ENCODE results near the gene KCNQ1. TPM values are rescaled to one million over a fixed set of nuclear protein-coding genes. Genes with fewer than 3 reads are reported as not detected.

The KCNQ1 gene
- total and polyA plus RNA-seq, 2 of the 13 experiments (the other 11 are each of a cell fraction or from before 2014, with no cell fraction given): 0.02 to 0.08 TPM

GRCh38 chr11:2730272-2731129 lies 285.7 kb downstream of the KCNQ1 start (continued):
- TF ChIP-seq ZNF740 (CRISPR knock-in tag; IDR thresholded peaks at IDR 0.05) (peak; percentile 55), AGO2 (optimal IDR thresholded peaks at IDR 0.05; ENCODE audit: low read depth, low read length) (no peak), CREM (IDR thresholded peaks at IDR 0.05) (peak; percentile 56), CREM (CRISPR knock-in tag; IDR thresholded peaks at IDR 0.05) (no peak), ZNF75D (CRISPR knock-in tag; IDR thresholded peaks at IDR 0.05; ENCODE audit: borderline replicate concordance) (no peak), ZNF44 (CRISPR knock-in tag; IDR thresholded peaks at IDR 0.05) (0 out of 2 replicates have a peak, but pooled peaks have one; percentile 66), ZBTB44 (CRISPR knock-in tag; IDR thresholded peaks at IDR 0.05) (no peak), TBX3 (IDR thresholded peaks at IDR 0.05; ENCODE audit: borderline replicate concordance) (peak; percentile 23; the same call in 1 of the 2 replicates), SIX1 (CRISPR knock-in tag; IDR thresholded peaks at IDR 0.05; ENCODE audit: borderline replicate concordance) (peak; percentile 12; the same call in 1 of the 2 replicates), ZNF292 (CRISPR knock-in tag; IDR thresholded peaks at IDR 0.05; ENCODE audit: borderline replicate concordance, low read depth) (peak; percentile 76; the same call in 1 of the 2 replicates), HMGXB4 (CRISPR knock-in tag; IDR thresholded peaks at IDR 0.05; ENCODE audit: borderline replicate concordance in 1 of 2, low read depth in 1 of 2) (peak; percentile 44 to 57; a peak in 2 of 4 replicates), PCBP1 (IDR thresholded peaks at IDR 0.05; ENCODE audit: borderline replicate concordance, low read depth, low read length) (no peak), CEBPG (CRISPR knock-in tag; IDR thresholded peaks at IDR 0.05) (no peak; the same call in 1 of the 2 replicates), ZNF276 (CRISPR knock-in tag; IDR thresholded peaks at IDR 0.05; ENCODE audit: low read depth) (0 out of 2 replicates have a peak, but pooled peaks have one; percentile 1), ZNF691 (CRISPR knock-in tag; IDR thresholded peaks at IDR 0.05; ENCODE audit: borderline replicate concordance, low read depth) (no peak), ZNF317 (CRISPR knock-in tag; IDR thresholded peaks at IDR 0.05) (peak; percentile 51), ZNF879 (CRISPR knock-in tag; IDR thresholded peaks at IDR 0.05) (no peak), ZNF570 (CRISPR knock-in tag; IDR thresholded peaks at IDR 0.05; ENCODE audit: borderline replicate concordance) (no peak), KLF9 (CRISPR knock-in tag; IDR thresholded peaks at IDR 0.05; ENCODE audit: low read depth) (no peak), ZNF704 (CRISPR knock-in tag; IDR thresholded peaks at IDR 0.05; ENCODE audit: borderline replicate concordance) (no peak)

Measured in HepG2 (cell line).